Left lung (tissue), 10 donors: ENCODE results near the gene PYGB. TPM values are rescaled to one million over a fixed set of nuclear protein-coding genes. Genes with fewer than 3 reads are reported as not detected.

Experiments
- ATAC-seq: fragments of 200-7000 bp; cut with Tn5 transposase; one replicate; pipeline ENCODE4 v1.9.1; 2020; ENCODE audit warnings: moderate library complexity
- DNase-seq, 4 donors: peaks; one replicate each; pipeline ENCODE4 v3.0.0-alpha.2; 2013 to 2020
- H3K27ac ChIP-seq, 2 donors: fragments of 200-600 bp; sonication (generic) in 1 of 2; one replicate each; pipeline versions ENCODE4 v1.5.0 to v1.8.0; 2020 to 2021
- H3K27me3 ChIP-seq, 2 donors: fragments of 200-600 bp; sonication (generic) in 1 of 2; one replicate each; pipeline versions ENCODE4 v1.5.0 to v1.8.0; 2020 to 2021
- H3K36me3 ChIP-seq, 2 donors: fragments of 200-600 bp; sonication (generic) in 1 of 2; one replicate each; pipeline versions ENCODE4 v1.5.0 to v1.8.0; 2020 to 2021
- H3K4me1 ChIP-seq, 2 donors: fragments of 200-600 bp; one replicate each; pipeline ENCODE4 v1.8.0; 2021
- H3K4me3 ChIP-seq, 2 donors: fragments of 200-600 bp; sonication (generic) in 1 of 2; one replicate each; pipeline versions ENCODE4 v1.5.0 to v1.8.0; 2020 to 2021; ENCODE audit warnings: mild to moderate bottlenecking in 1 of 2
- H3K9me3 ChIP-seq, 2 donors: fragments of 200-600 bp; sonication (generic) in 1 of 2; one replicate each; pipeline versions ENCODE4 v1.5.0 to v1.8.0; 2020 to 2021
- CTCF ChIP-seq, 2 donors: fragments of 200-600 bp; sonication (generic) in 1 of 2; IDR thresholded peaks; one replicate each; pipeline versions ENCODE4 v1.5.0 to v1.8.0; 2021; ENCODE audit warnings: antibody characterized with exemption in 2 of 2
- intact Hi-C, 2 donors: fragments of 100-400 bp; cut with DNase I; formaldehyde crosslinking; loops; one replicate each; pipeline versions ENCODE4 v1.11.2 to v1.14.2; 2022
- polyA plus RNA-seq, 6 donors: library from polyadenylated mRNA; unstranded; fragments of 120-200 nt; gene quantifications; one replicate each; pipeline ENCODE4 v1.2.1, GENCODE V29; 2013; ENCODE audit not compliant: insufficient read length in 6 of 6
- total RNA-seq, 2 donors: library from RNA; stranded (reverse); fragmentation: NEBNext Ultra II Directional; extraction: Animal tissue kit (Norgen Biotek cat#: 25700); gene quantifications; one replicate each; pipeline ENCODE4 v1.2.1, GENCODE V29; 2021
- donor health status: DM: no; HTN: yes; CAD: no.
- donor health status: DM: no; HTN: no; CAD: no.

PYGB gene
- total and polyA plus RNA-seq, 8 donors, result 37.8 to 81.3 (median 47.8) TPM

GRCh38 chr20:25272223-25273000 lies 24.5 kb downstream of the PYGB start:
- no peak for TF ChIP-seq CTCF (IDR thresholded peaks at IDR 0.05)
- intact Hi-C loops, result no loop called here
- Histone ChIP-seq H3K27me3 (no peaks in the 10 kb centered on the region), H3K36me3 (peaks cover 0 to 84% of the 10 kb centered on the region in 2 donors), H3K4me1 (no peaks in the 10 kb centered on the region), H3K4me3 (no peak overlapping the region), H3K9me3 (no peaks in the 10 kb centered on the region), H3K27ac (no peak overlapping the region)
- no peak for ATAC-seq
- DNase-seq, result peak in 1 of 4 donors; percentile 10

GRCh38 chr20:25273046-25273445 lies 25.2 kb downstream of the PYGB start:
- Histone ChIP-seq H3K27ac (no peak overlapping the region), H3K36me3 (peaks cover 0 to 90% of the 10 kb centered on the region in 2 donors), H3K4me1 (no peaks in the 10 kb centered on the region), H3K9me3 (no peaks in the 10 kb centered on the region), H3K27me3 (no peaks in the 10 kb centered on the region), H3K4me3 (no peak overlapping the region)
- TF ChIP-seq CTCF (IDR thresholded peaks at IDR 0.05), result no peak
- intact Hi-C loops, result no loop called here
- DNase-seq (peak in 1 of 4 donors; percentile 19), ATAC-seq (no peak)

GRCh38 chr20:25273541-25274358 lies 25.9 kb downstream of the PYGB start:
- no peak for ATAC-seq
- H3K4me1 ChIP-seq, result no peaks in the 10 kb centered on the region
- intact Hi-C loops, result no loop called here
- H3K9me3 ChIP-seq, result no peaks in the 10 kb centered on the region
- no peaks in the 10 kb centered on the region for H3K27me3 ChIP-seq
- peaks cover 0 to 97% of the 10 kb centered on the region in 2 donors for H3K36me3 ChIP-seq
- no peak overlapping the region for H3K27ac ChIP-seq
- no peak overlapping the region for H3K4me3 ChIP-seq
- no peak for TF ChIP-seq CTCF (IDR thresholded peaks at IDR 0.05)
- DNase-seq, result peak in 1 of 4 donors; percentile 9

GRCh38 chr20:25274481-25274880 lies 26.6 kb downstream of the PYGB start:
- H3K36me3 ChIP-seq, result peaks cover 0 to 100% of the 10 kb centered on the region in 2 donors
- DNase-seq, result peak in 1 of 4 donors; percentile 22
- no peak for ATAC-seq

More at GRCh38 chr20:25274481-25274880, 26.6 kb downstream of the PYGB start:
- Histone ChIP-seq H3K9me3 (no peaks in the 10 kb centered on the region), H3K4me1 (no peaks in the 10 kb centered on the region), H3K27me3 (no peaks in the 10 kb centered on the region), H3K27ac (no peak overlapping the region), H3K4me3 (no peak overlapping the region)
- TF ChIP-seq CTCF (IDR thresholded peaks at IDR 0.05), result no peak
- intact Hi-C loops, result no loop called here
